Caki2 (cell line): ENCODE data around the gene ROR2. TPM values are rescaled to one million over a fixed set of nuclear protein-coding genes. Genes with fewer than 3 reads are reported as not detected.
"Not testable (repeated sequence)": the region's sequence is repeated elsewhere in the genome, so short reads cannot be mapped to it uniquely, and the experiment has no call there.

Source experiments
- DNase-seq: peaks from one replicate; pipeline ENCODE4 v3.0.0-alpha.2; 2015; ENCODE audit warnings: low read depth
- in situ Hi-C: cut with HindIII; loops from 2 replicates; pipeline ENCODE4 v1.10.0; 2016; ENCODE audit warnings: low sequenced_read_pairs, low pct_unique_long_range_greater_than_20kb, mixed read lengths
- total RNA-seq: library from RNA; depleted of rRNA; stranded (reverse); fragments of >200 nt; shearing (Covaris generic); gene quantifications from 2 replicates; pipeline ENCODE4 v1.2.3, GENCODE V29; 2014; ENCODE audit warnings: low replicate concordance

ROR2 gene
- total RNA-seq, 1 experiment from 2014 or later = 8.4 TPM

DNA sequence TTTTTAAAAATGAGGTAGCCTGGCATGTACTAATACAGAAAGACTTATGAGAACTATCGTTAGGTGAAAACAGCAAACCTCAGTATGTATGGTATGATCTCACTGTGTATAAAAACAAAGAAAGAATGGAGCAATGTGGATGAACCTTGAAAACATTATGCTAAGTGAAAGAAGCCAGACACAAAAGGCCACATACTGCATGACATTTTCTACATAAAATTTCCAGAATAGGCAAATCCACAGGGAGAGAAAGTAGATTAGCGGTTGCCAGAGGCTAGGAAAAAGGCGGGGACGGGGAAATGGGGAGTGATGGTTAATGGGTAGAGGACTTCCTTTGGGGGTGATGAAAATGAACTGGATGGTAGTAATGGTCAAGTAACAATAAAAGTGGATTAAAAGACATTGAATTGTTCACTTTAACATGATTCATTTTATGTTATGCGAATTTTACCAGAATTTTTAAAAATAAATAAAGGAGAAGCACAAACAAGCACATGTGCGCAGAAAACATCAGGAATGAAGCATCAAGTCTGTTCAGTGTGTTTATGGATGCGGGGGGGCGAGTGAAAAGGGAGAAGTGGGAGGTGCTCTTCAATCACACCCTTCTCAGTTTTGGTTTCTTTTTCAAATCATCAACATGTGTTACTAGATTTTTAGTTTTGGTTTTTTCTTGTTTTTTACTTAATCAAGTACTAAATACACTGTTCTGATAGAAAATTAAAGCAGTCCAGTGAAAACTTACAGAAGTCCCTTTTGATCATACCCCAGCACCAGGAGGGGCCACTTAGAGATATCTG lies 16.3 kb downstream of the ROR2 start:
- DNase-seq = no peak
- in situ Hi-C loops = no loop called here

DNA sequence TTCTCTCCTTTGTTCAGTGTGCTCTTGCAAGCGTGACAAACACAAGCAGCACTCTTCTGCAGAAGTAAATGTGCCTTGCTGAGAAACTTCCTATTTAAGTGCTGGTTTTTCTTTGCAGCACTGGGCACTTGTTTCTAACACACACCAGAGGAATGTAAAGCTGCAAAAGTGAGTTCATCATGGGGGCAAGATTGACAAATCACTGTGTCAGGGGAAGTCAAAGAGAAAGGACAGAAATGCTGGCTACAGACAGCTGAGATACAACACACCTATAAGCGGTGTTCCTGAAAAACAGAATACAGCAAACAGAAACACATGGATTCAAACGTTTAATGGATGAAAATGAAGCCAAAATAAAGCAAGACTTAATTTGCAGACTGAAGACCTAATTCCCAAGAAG lies 19.6 kb downstream of the ROR2 start:
- in situ Hi-C loops = no loop called here
- DNase-seq = peak; percentile 62

DNA sequence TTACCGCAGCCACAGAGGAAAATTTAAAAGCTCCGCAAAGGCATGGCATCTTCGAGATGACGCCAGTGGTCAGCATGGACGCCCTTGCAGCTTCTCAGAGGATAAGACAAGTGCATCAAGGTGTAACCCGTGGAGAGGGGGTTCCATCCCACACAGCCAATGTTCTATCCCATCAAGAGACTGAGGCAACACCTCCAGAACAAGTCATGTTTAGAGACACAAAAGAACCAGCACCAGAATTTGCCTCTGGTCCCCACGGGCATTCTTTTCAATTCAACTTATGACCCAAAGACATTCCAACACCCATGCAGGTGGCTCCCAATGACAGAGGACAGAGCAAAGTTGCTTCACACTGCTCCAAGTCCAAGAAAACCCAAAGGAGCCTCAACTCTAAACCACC lies 20.7 kb downstream of the ROR2 start:
- no peak for DNase-seq
- in situ Hi-C loops = no loop called here

DNA sequence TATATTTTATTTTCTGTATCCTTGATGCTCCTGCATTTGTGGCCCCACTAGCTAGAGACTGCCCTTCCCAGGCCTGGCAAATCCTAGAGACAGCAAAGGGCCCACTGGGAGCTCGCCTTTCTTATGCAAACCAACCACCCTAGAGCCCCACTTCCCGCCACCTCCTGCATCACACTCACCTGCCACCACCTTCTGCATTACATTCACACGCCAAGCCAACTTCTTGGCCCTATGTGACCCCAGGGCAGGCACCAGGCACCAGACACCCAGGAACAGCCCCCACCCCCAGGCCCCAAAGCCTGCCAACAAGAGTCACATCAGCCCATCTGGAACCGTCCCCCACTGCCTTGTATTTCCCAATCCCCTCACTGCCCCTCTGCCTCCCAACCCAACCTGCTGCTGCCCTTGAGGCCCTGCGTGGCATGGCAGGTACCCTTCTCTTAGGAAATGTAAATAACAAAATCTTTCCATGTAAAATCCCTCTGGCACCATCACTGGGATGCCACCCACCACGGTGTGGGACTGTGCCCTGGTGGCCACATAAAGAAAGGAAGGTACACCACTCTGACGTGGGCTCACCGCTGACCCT lies 22.0 kb downstream of the ROR2 start:
- in situ Hi-C loops = no loop called here
- DNase-seq = no peak

DNA sequence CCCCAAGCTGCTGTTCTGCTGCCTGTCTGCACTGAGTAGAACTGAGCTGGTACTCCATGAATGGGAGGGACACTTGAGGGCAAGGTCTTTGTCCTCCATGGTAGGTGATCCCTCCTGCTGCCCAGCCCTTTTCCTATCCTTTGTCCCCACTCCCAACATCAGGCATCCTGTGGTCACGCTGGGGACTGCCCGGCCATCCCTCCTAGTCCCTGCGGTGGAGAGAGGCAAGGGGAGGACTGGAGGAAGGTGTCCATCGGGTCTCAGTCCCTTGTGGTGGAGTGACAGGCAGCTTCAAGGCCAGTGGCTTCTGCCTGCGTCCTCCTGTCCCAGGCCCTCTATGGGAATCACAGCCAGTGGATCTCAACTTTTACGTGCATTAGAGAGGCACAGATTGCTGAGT lies 25.9 kb downstream of the ROR2 start:
- no peak for DNase-seq
- in situ Hi-C loops = no loop called here

DNA sequence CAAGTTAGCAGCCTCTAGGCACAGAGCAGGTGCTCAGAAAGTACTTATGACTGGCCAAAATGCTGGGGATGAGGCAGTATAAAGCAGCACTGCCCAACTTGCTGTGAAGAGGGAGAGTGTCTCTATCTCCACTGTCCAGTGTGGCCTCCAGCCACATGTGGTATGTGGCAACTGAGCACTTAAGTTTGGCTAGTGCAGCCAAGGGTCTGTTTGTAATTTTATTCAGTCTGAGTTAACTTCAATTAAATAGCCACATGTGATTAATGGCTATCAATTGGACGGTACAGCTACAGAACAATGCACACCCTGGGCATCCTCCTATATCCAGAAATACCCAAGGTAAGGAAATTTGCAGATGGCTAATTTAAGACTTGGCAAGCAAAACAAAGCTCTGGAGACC lies 26.9 kb downstream of the ROR2 start:
- in situ Hi-C loops = no loop called here
- DNase-seq = no peak

DNA sequence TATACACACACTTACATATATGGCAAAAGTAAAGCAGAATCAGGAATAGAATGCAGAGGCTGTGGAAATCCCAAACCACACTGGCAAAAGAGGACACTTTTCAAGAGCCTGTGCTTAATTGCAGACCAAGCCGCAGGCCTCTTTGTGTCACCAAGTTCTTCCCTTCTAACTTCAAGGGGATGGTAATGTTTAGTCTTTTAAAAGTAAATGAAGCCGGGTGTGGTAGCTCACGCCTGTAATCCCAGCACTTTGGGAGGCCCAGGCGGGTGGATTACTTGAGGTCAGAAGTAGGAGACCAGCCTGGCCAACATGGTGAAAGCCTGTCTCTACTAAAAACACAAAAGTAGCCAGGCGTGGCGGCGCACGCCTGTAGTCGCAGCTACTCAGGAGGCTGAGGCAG lies 28.7 kb downstream of the ROR2 start:
- in situ Hi-C loops = no loop called here

DNA sequence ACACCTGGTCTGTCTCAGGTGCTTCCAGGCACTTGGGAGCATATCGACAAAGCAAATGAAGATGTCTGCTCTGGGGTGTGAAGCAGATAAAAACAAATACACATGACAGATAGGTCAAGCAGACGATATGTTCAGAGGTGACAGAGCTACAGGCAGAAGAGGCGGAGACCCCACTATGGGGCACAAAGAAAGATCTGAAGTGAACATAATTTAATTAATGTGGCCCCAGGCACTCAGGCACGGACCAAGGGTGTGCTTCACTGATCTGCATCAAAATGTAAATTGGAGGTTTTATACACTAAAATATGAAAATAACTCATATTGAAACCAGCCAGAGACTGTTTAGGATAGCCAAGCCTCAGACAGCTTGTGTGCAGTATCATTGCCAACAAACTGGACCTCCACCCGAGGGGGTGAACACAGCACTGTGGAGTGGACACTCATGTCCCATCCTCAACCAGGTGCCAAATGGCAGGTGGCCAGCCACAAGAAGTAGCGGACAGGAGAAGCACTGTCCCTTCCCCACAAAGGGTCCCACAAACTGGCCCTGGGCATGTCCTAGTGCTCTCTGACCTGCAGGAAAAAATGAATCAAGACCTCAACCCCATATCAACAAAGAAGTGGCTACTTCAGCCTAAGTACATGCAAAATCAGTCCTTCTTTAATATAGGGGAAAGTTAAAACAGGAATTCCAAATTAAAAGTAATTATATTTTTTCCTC lies 29.2 kb downstream of the ROR2 start:
- no peak for DNase-seq
- in situ Hi-C loops = no loop called here

More for the DNA sequence above, 28.7 kb downstream of the ROR2 start:
- no peak for DNase-seq

DNA sequence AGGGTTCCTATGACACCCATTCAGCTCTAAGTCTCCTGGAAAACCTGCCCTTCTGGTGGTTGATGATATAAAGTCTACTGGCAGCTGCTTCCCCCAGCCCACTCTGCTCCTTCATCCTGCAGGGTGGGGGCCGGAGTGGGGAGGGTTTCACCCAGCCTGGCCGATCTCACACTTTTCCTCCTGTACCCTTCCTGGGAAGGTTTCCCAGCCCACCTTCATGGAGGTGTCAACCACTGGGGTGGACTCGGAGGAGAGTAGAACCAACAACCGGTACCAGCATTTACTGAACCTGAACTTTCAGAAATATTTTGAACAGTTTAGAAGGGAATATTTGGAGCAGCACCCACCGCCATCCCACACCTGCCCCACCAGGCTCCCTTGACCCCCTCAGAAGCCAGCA lies 30.4 kb downstream of the ROR2 start:
- in situ Hi-C loops = no loop called here
- no peak for DNase-seq

DNA sequence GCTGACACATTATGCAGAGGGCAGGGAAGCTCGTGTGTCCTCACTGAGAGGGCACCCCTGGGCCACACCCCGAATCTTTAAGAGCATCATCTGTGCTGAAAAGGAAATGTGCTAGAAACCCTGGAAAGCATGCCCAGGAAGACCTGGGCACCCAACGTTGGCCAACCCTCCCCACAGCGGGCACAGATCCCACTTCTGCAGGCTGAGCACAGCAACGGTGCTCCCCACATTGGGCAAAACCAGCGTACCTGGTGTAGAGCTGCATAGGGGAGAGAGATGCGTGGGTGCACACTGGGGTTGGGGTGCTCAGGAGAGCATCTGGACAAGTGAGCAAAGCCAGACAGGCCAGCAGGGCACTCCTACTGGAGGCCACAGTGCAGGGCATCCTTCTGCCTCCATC lies 32.6 kb downstream of the ROR2 start:
- in situ Hi-C loops = no loop called here
- DNase-seq = no peak

DNA sequence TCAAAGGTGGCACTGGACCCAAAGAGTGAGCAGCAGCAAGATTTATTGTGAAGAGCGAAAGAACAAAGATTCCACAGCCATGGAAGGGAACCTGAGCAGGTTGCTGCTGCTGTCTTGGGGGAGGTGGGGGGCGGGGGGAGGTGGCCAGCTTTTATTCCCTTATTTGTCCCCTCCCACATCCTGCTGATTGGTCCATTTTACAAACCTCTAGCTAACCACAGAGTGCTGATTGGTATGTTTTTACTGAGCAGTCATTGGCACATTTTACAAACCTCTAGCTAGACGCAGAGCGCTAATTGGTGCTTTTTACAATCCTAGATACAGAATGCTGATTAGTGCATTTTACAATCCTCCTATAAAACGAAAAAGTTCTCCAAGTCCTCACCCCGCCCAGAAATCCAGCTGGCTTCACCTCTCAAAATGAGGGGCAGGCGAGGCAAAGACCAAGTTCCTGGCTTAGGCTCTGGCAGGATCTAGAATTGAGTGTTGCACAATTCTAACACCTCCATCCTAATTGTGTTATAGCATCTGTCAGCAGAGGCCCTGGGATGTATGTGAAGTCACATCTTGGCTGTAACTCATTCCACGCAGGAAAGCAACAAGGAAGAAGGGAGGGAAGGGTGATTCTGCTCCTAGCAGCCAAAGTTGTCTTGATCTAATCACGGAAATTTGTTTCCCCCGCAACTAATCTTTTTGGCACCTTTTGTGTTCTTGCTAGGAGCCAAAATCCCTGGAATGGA lies 34.3 kb downstream of the ROR2 start:
- in situ Hi-C loops = no loop called here
- no peak for DNase-seq

DNA sequence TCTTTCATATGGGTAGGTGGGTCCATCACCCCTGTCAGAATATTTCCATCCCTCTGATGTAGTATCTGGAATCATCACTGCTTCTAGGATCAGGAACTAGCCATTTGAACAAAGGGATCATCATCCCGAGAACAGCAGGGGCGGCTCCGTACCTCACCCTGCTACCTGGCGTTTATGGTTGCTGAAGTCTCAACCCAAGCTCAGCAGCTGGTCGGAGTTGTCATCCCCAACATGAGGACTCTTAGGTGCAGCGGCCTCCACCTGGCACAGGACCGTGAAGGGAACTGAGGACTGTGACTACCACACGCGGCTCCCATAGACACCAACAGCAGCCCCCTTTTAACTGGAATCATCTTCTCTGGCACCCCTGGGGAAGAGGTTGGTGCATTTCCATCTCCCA lies 35.1 kb downstream of the ROR2 start:
- in situ Hi-C loops = no loop called here
- DNase-seq = no peak

DNA sequence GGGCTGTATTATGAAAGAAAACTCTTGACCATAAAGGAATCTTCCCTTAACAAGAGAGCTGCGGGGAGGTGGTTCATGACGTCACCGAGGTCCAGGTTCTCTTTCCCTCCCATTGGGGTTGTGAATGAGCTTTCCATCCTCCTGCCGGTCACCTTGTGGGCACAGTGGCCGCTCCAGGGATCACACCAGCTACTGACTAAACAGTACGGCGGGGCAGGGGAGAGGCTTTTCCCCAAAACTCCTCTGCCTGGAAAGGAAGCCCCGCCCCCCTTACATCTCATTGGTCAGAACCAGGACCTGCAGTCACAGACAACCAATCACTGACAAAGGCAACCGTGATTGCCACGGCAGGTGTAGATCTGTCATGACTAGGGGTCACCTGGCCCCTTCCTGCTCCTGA lies 35.6 kb downstream of the ROR2 start:
- in situ Hi-C loops = no loop called here
- no peak for DNase-seq

DNA sequence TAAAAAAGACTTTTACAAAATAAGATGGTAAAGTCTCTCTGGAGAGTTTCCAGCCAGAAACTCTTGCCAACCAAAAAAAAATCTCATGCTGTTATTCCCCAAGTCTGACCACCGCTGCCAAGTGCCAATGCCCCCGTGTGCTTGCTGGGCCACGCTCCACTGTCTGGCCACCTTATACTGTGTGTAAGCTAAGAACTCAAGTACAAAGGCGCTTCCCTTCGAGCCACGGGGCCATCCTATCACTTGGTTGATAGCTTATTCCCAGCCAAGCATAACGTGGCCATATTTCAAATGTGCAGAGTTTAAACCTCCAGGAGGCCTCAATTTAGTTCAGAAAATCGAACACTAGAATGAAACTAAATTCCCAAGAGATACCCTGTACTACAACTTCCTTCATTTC lies 36.0 kb downstream of the ROR2 start:
- in situ Hi-C loops = no loop called here

DNA sequence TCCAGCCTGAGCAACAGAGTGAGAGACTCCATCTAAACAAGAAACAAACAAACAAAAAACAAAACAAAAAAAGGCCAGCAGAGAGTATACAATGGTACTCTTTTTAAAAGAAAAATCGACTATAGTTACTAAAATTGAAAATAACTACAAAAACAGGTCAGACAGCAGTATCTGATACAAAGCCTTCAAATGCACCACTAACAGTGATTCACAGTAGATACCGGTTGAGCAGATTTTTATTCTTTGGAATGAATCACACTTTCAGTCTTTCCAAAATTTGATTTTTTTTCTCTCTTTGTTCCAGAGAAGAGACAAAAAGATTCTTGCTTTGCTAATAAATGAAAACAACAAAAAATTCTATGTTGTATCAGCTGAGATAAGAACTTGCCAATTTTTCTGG lies 36.9 kb downstream of the ROR2 start:
- DNase-seq = no peak
- in situ Hi-C loops = no loop called here

More for the DNA sequence above, 36.0 kb downstream of the ROR2 start:
- no peak for DNase-seq

DNA sequence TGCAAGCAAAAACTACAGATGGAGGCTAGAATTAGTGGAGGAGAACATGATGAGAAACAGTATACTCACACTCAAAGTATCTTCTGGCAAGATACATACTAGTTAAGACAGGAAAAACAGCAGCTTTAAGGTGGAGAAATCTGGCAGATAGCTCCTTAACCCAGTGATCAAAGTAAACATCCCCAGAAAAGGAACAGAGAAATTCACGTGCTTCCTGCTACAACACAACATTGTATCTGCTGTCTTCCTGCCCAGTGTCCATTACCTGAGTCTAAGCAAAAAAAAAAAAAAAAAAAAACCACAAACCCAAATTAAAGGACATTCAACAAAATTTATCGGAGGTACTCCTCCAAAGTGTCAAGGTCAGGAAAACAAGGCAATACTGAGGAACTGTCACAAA lies 38.4 kb downstream of the ROR2 start:
- in situ Hi-C loops = no loop called here

DNA sequence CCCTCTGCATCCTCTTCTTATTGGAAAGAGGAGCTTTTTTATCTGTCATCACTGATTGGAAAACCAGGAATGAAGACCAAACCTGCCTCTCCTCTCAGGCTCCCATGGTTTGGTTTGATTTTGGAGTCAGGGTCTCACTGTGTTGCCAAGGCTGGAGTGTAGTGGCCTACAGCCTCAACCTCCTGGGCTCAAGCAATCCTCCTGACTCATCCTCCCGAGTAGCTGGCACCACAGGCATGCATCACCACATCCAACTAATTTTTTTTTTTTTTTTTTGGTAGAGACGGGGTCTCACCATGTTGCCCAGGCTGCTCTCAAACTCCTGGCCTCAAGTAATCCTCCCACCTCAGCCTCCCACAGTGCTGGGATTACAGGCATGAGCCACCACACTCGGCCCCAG lies 40.8 kb downstream of the ROR2 start:
- DNase-seq, in situ Hi-C loops: not testable (repeated sequence)

More for the DNA sequence above, 38.4 kb downstream of the ROR2 start:
- no peak for DNase-seq

DNA sequence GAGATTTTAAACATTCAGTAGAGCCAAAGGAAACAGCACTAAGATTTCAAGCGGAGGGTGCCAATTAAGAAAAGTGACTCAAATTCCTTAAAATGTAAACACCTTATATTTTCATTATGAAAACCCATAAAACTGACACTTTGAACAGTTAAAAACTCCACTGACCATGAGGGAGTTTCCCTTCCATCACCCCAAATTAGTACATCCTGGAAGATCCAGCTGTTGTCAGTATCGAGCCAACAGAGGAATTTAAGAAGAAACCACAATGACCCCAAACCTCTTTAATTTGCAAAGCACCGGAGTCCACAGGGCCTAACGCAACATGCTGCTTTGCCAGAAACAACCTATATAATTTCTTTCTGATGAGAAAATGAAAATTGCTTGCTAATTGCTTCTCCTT lies 41.3 kb downstream of the ROR2 start:
- in situ Hi-C loops = no loop called here

DNA sequence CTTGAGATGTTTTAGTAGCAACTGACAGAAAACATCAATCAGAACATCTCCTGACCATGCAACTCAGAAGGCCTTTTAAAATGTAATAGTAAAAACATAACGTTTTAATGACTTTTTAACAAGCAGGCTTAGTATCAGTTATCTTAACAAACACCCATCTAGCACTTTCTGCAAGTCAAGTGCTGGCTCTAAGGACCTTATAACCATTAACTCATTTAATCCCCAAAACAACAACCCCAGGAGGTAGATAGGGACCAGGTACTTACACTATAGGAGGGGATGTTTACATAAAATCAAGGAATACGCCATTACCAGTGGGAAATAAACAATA lies 41.8 kb downstream of the ROR2 start:
- in situ Hi-C loops = no loop called here
- no peak for DNase-seq

More for the DNA sequence above, 41.3 kb downstream of the ROR2 start:
- no peak for DNase-seq
